PC-9 (cell line): ENCODE measurements around the gene ROPN1. TPM values are rescaled to one million over a fixed set of nuclear protein-coding genes. Genes with fewer than 3 reads are reported as not detected.
"Not testable (repeated sequence)": the region's sequence is repeated elsewhere in the genome, so short reads cannot be mapped to it uniquely, and the experiment has no call there.

ENCODE experiments used
- BruUV-seq: library from RNA; stranded (reverse); fragments of 400-500 nt; replicated peaks from 2 replicates; lab custom pipeline; 2021; lab: Mats Ljungman, UMichigan
- CTCF ChIA-PET: fragments of 300-600 bp; sonication (Branson Sonifier 250); formaldehyde crosslinking; loops from one replicate; lab custom pipeline; 2022; ENCODE audit warnings: antibody characterized with exemption; lab: Charles Lee
- POLR2A ChIA-PET: fragments of 300-600 bp; sonication (Branson Sonifier 250); formaldehyde crosslinking; loops from one replicate; lab custom pipeline; 2022; ENCODE audit warnings: antibody characterized with exemption; ENCODE audit not compliant: unreplicated experiment; lab: Charles Lee
- DNase-seq, 2 experiments: peaks; one replicate each; pipeline versions ENCODE4 v3.0.0 to v3.0.0-alpha.2; 2015 to 2022; ENCODE audit warnings: mixed read lengths in 1 of 2
- H2AFZ ChIP-seq: fragments of 200-600 bp; sonication (generic); 2 replicates; pipeline ENCODE4 v1.8.1; 2017; ENCODE audit warnings: antibody characterized with exemption
- H3F3A ChIP-seq: fragments of 200-600 bp; sonication (generic); 2 replicates; pipeline ENCODE4 v1.8.1; 2017; ENCODE audit warnings: antibody characterized with exemption, mild to moderate bottlenecking, low read depth; ENCODE audit not compliant: insufficient read depth
- H3K27ac ChIP-seq: fragments of 200-600 bp; sonication (generic); 2 replicates; pipeline ENCODE4 v1.6.1; 2016; ENCODE audit warnings: mixed run types
- H3K27me3 ChIP-seq: fragments of 200-600 bp; sonication (generic); 2 replicates; pipeline ENCODE4 v1.6.1; 2016; ENCODE audit warnings: low read depth, mixed run types; ENCODE audit not compliant: insufficient read depth
- H3K36me3 ChIP-seq: fragments of 200-600 bp; sonication (generic); 2 replicates; pipeline ENCODE4 v1.6.1; 2016; ENCODE audit warnings: low read depth, mixed run types
- H3K4me1 ChIP-seq: fragments of 200-600 bp; sonication (generic); replicated peaks from 2 replicates; pipeline ENCODE4 v1.6.1; 2016; ENCODE audit warnings: mixed run types; ENCODE audit not compliant: insufficient read depth
- H3K4me2 ChIP-seq: fragments of 200-600 bp; sonication (generic); 2 replicates; pipeline ENCODE4 v1.6.1; 2017; ENCODE audit warnings: mixed run types
- H3K4me3 ChIP-seq: fragments of 200-600 bp; sonication (generic); 2 replicates; pipeline ENCODE4 v1.6.1; 2016; ENCODE audit warnings: mixed run types
- H3K79me2 ChIP-seq: fragments of 200-600 bp; sonication (generic); 2 replicates; pipeline ENCODE4 v1.6.1; 2017; ENCODE audit warnings: low read depth, mixed run types
- H3K9me2 ChIP-seq: fragments of 200-600 bp; sonication (generic); 2 replicates; pipeline ENCODE4 v1.8.1; 2017; ENCODE audit warnings: mild to moderate bottlenecking; ENCODE audit not compliant: insufficient read depth
- H3K9me3 ChIP-seq: fragments of 200-600 bp; sonication (generic); 2 replicates; pipeline ENCODE4 v1.8.1; 2016; ENCODE audit warnings: low read depth; ENCODE audit not compliant: insufficient read depth
- H4K20me1 ChIP-seq: fragments of 200-600 bp; sonication (generic); 2 replicates; pipeline ENCODE4 v1.8.1; 2017; ENCODE audit not compliant: insufficient read depth
- intact Hi-C: fragments of 100-400 bp; cut with micrococcal nuclease; formaldehyde crosslinking; loops from one replicate; pipeline ENCODE4 v1.10.0; 2022; ENCODE audit not compliant: unreplicated experiment
- total RNA-seq: library from RNA; stranded (reverse); gene quantifications from 2 replicates; pipeline ENCODE4 v1.2.3, GENCODE V29; 2021
- TF ChIP-seq, protein P1 (sequence below): fragments of 200-600 bp; sonication (generic); conservative IDR thresholded peaks from 2 replicates; pipeline ENCODE4 v1.6.1; 2017; ENCODE audit warnings: mixed run types, antibody characterized with exemption, mild to moderate bottlenecking, moderate library complexity

The ROPN1 gene
- total RNA-seq, 1 experiment from 2014 or later: not detected

DNA sequence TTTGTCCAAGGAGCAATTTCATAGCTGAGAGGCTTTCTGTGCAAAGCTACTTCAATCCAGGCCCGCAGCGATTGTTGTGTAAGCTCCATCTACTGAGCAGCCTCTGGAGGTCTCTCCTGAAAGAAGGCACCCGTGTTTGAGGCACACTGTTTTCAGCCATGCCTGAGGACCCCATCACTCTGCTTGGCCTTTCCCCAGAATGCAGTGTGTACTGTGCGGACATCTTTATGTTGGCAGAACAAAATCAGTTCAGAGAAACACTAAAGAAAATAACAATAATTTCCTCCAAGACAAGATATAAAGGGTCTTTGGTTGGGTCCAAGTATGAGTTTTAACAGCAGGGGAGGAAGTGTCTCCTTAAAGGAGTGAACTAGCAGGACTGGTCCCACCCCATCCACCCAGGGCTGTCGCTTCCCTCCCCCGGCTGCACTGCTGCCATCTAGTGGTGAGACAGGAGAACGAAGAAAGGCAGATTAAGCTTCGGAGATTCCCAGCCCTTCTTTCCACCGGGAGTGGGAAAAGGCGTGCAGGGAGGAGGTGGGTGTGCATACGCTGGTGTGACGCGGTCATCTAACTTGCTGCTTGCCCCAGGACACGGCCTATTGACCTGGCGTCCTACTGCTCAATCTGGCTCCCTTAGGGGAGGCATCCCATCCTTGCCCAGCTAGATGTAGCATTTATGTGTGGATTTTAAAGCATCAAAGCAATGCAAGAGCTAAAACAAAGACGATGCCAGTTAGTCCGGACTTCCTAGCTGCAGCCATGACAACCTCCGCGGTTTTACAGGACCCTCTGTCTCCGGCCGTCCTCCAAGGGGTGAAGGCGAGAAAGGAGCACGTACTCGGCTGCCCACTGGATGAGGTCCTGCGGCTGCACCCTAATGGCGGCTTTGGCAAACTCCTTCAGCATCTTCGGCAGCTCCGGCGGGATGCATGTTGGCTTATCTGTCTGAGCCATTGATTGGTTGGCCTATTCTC, 12.1 kb downstream of the ROPN1 start:
- H3F3A ChIP-seq, H4K20me1 ChIP-seq, H3K36me3 ChIP-seq, H3K27ac ChIP-seq, H3K4me1 ChIP-seq, H3K4me3 ChIP-seq, BruUV-seq, POLR2A ChIA-PET, H3K9me2 ChIP-seq, H3K9me3 ChIP-seq, H3K79me2 ChIP-seq, H3K4me2 ChIP-seq, H2AFZ ChIP-seq: not testable (repeated sequence)
- TF ChIP-seq, protein P1, sequence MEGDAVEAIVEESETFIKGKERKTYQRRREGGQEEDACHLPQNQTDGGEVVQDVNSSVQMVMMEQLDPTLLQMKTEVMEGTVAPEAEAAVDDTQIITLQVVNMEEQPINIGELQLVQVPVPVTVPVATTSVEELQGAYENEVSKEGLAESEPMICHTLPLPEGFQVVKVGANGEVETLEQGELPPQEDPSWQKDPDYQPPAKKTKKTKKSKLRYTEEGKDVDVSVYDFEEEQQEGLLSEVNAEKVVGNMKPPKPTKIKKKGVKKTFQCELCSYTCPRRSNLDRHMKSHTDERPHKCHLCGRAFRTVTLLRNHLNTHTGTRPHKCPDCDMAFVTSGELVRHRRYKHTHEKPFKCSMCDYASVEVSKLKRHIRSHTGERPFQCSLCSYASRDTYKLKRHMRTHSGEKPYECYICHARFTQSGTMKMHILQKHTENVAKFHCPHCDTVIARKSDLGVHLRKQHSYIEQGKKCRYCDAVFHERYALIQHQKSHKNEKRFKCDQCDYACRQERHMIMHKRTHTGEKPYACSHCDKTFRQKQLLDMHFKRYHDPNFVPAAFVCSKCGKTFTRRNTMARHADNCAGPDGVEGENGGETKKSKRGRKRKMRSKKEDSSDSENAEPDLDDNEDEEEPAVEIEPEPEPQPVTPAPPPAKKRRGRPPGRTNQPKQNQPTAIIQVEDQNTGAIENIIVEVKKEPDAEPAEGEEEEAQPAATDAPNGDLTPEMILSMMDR: peak; percentile 79
- intact Hi-C loops: loop anchor here (5.0 kb wide), 1 partner anchor 328 kb away; no protein-coding TSS in a partner anchor
- CTCF ChIA-PET: interaction anchor here (1.2 kb wide), 1 partner anchor 327 kb away, joined by 3 read pairs; no protein-coding TSS in a partner anchor
- peak in 1 of 2 experiments; percentile 36 for DNase-seq
- peaks cover 53% of the 10 kb centered on the region for H3K27me3 ChIP-seq

DNA sequence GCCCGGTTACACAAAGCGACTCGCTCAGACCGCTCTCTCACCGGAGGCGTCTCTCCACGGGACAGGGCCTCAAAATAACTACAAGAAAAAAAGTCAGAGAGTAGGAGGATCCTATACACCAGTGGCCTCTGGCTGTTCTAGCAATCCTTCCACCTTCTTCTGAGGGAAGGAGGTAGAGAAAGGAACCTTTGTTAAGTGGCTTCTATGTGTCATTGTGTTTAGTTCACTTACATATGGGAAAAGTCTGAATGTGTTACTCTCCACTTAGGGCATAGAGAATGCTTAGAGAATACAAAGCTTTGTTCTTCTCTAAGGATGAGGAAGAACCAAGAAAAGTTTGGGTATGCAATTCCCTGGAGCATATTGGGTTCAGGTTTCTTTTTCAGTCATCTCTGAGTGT, 15.0 kb downstream of the ROPN1 start:
- not testable (repeated sequence) for H2AFZ ChIP-seq, BruUV-seq, H3K4me2 ChIP-seq

DNA sequence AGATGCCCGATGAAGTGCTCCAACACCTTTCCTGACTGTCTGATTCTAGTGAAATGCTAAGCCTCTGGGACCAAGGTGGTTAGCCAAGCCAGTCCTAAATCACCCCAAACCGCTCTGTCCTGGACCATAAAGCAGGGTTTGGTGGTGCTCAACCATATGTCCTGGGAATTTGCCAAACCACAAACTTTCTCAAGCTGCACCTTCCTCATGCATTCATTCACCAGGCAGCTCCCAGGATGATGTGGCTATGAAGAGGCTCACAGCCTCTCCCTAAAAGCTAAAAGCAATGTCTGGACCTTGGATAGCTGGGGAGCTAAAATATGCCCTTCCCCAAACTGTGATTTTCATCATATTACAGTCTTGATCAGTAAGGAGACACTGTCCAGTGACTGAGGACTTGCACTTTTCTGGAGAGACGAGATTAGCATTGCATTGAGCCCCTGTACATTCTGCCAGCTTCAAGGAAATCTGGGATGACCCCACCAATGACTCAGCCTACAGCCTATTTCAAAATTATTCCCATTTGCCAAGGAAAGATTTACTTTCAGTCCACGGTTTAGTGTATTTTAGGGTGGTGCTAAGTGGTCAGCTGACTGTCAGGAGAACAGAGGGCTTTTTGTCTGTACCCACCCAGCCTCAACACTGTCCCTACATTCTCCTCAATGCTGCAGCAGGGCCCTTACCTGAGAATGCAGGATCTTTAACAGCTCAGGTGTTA, 15.6 kb downstream of the ROPN1 start:
- DNase-seq, H2AFZ ChIP-seq, intact Hi-C loops, H3K4me3 ChIP-seq, H3K36me3 ChIP-seq, H3K4me1 ChIP-seq, CTCF ChIA-PET, H3K9me2 ChIP-seq, BruUV-seq, H3K27ac ChIP-seq, H3F3A ChIP-seq, H3K79me2 ChIP-seq, H4K20me1 ChIP-seq, H3K9me3 ChIP-seq, H3K4me2 ChIP-seq: not testable (repeated sequence)
- peaks cover 40% of the 10 kb centered on the region for H3K27me3 ChIP-seq
- POLR2A ChIA-PET: interaction anchor here (0.6 kb wide), 1 partner anchor 209 kb away, joined by 5 read pairs; no protein-coding TSS in a partner anchor

More for the DNA sequence above, 15.0 kb downstream of the ROPN1 start:
- H3K4me3 ChIP-seq, DNase-seq, H3K9me3 ChIP-seq, H3K27ac ChIP-seq, H3K36me3 ChIP-seq, H4K20me1 ChIP-seq, CTCF ChIA-PET, H3K9me2 ChIP-seq, H3F3A ChIP-seq, H3K4me1 ChIP-seq, H3K79me2 ChIP-seq, intact Hi-C loops: not testable (repeated sequence)
- POLR2A ChIA-PET: interaction anchor here (0.6 kb wide), 1 partner anchor 208 kb away, joined by 5 read pairs; no protein-coding TSS in a partner anchor
- H3K27me3 ChIP-seq: peaks cover 40% of the 10 kb centered on the region

DNA sequence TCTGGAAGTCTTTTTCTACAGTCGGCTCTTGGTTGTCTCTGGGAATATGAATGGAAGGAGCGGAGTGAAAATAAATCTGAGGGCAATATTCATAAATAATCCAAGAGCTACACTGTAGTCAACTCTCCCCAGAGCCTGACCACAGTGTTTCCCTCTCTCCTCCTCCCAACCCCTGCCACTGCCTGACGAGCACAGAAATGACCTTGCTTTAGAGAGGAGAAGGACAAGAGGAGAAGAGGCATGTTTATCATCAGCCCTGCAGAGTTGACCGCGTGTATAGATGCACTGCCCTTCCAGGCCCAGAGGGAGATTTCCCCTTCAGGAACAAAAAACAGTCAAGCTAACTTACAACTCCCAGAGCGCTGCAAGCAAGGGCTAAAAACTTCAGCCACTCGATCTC, 16.9 kb downstream of the ROPN1 start:
- H2AFZ ChIP-seq, CTCF ChIA-PET: not testable (repeated sequence)

More for the DNA sequence above, 16.9 kb downstream of the ROPN1 start:
- H3K9me2 ChIP-seq, H3K27ac ChIP-seq, H3K79me2 ChIP-seq, BruUV-seq, H3K4me1 ChIP-seq, DNase-seq, intact Hi-C loops, H3K9me3 ChIP-seq, H3F3A ChIP-seq, H3K4me2 ChIP-seq, POLR2A ChIA-PET, H4K20me1 ChIP-seq, H3K36me3 ChIP-seq, H3K4me3 ChIP-seq: not testable (repeated sequence)
- peaks cover 36% of the 10 kb centered on the region for H3K27me3 ChIP-seq
